Measurements from ENCODE around the gene ANGPTL4. TPM values are rescaled to one million over a fixed set of nuclear protein-coding genes. Genes with fewer than 3 reads are reported as not detected.

Gene ANGPTL4
- total and polyA plus RNA-seq, 2 of the 13 experiments (the other 11 are each of a cell fraction or from before 2014, with no cell fraction given) = 0.80 to 21.7 TPM

GRCh38 chr19:8396563-8397203, 32.7 kb downstream of the ANGPTL4 start (continued):
- TF ChIP-seq PAXIP1 (CRISPR knock-in tag; conservative IDR thresholded peaks at IDR 0.05) (no peak), GABPB1 (CRISPR knock-in tag; IDR thresholded peaks at IDR 0.05) (0 out of 2 replicates have a peak, but pooled peaks have one; percentile 24), ZKSCAN8 (CRISPR knock-in tag; IDR thresholded peaks at IDR 0.05; ENCODE audit: borderline replicate concordance) (no peak), ZBTB1 (CRISPR knock-in tag; IDR thresholded peaks at IDR 0.05; ENCODE audit: borderline replicate concordance) (no peak), CBFB (CRISPR knock-in tag; IDR thresholded peaks at IDR 0.05) (no peak), ARNT2 (CRISPR knock-in tag; IDR thresholded peaks at IDR 0.05; ENCODE audit: low read depth) (no peak), AFF4 (CRISPR knock-in tag; IDR thresholded peaks at IDR 0.05) (no peak), HHEX (CRISPR knock-in tag; IDR thresholded peaks at IDR 0.05) (no peak), ZHX2 (IDR thresholded peaks at IDR 0.05; ENCODE audit: low read depth) (no peak), ZHX2 (CRISPR knock-in tag; IDR thresholded peaks at IDR 0.05; ENCODE audit: borderline replicate concordance) (no peak), DRAP1 (CRISPR knock-in tag; IDR thresholded peaks at IDR 0.05) (no peak), ZSCAN30 (CRISPR knock-in tag; IDR thresholded peaks at IDR 0.05) (no peak), GMEB1 (CRISPR knock-in tag; IDR thresholded peaks at IDR 0.05; ENCODE audit: borderline replicate concordance) (no peak), RAD21 (CRISPR knock-in tag; IDR thresholded peaks at IDR 0.05) (peak; percentile 71)
